HFFc6 (cell line): ENCODE results near the gene LZIC. TPM values are rescaled to one million over a fixed set of nuclear protein-coding genes. Genes with fewer than 3 reads are reported as not detected.

ENCODE experiments used
- DNase-seq: peaks from one replicate; pipeline ENCODE4 v3.0.0-alpha.2; 2018
- H3K27ac Mint-ChIP-seq: 2 replicates; pipeline ENCODE4 v1.8.0; 2020; ENCODE audit warnings: mild to moderate bottlenecking, mixed read lengths
- H3K27me3 Mint-ChIP-seq: 2 replicates; pipeline ENCODE4 v1.8.0; 2021; ENCODE audit warnings: mild to moderate bottlenecking, moderate library complexity, mixed read lengths; ENCODE audit not compliant: insufficient read depth
- H3K36me3 Mint-ChIP-seq: 2 replicates; pipeline ENCODE4 v1.8.0; 2021; ENCODE audit warnings: low read depth, mixed read lengths
- H3K4me1 Mint-ChIP-seq: 2 replicates; pipeline ENCODE4 v1.8.0; 2020; ENCODE audit warnings: low read depth, mixed read lengths
- H3K4me3 Mint-ChIP-seq: 2 replicates; pipeline ENCODE4 v1.8.0; 2020; ENCODE audit warnings: mild to moderate bottlenecking, moderate library complexity, mixed read lengths
- H3K9me3 Mint-ChIP-seq: 2 replicates; pipeline ENCODE4 v1.8.0; 2020; ENCODE audit warnings: mild to moderate bottlenecking, mixed read lengths
- CTCF ChIP-seq: fragments of 200-600 bp; sonication (generic); IDR thresholded peaks from 2 replicates; pipeline ENCODE4 v1.5.0; 2021; ENCODE audit warnings: antibody characterized with exemption, mild to moderate bottlenecking
- total RNA-seq, 6 experiments: library from RNA; stranded (reverse); fragmentation: NEBNext Ultra II Directional; extraction: Animal tissue kit (Norgen Biotek cat#: 25700); gene quantifications; 2 replicates in 1 of 6; 3 replicates in 5 of 6; pipeline ENCODE4 v1.2.3, GENCODE V29; 2021

LZIC gene
- total RNA-seq, 6 experiments from 2014 or later = 28.0 to 34.8 (median 30.9) TPM

- Mint-ChIP-seq H3K27me3 (peaks cover 3% of the 10 kb centered on the region; the same call in 1 of the 2 replicates), H3K4me3 (peak overlapping the region; percentile 23), H3K4me1 (peaks cover 52% of the 10 kb centered on the region), H3K36me3 (peaks cover 12% of the 10 kb centered on the region), H3K9me3 (no peaks in the 10 kb centered on the region), H3K27ac (peak overlapping the region; percentile 71)
- DNase-seq = peak; percentile 18
- no peak for TF ChIP-seq CTCF
These were observed 38.2 kb downstream of the LZIC start for GRCh38 chr1:9905010-9905409.

- Mint-ChIP-seq H3K4me3 (no peak overlapping the region), H3K27me3 (peaks cover 3% of the 10 kb centered on the region; the same call in 1 of the 2 replicates), H3K27ac (peak overlapping the region; percentile 71), H3K4me1 (peaks cover 52% of the 10 kb centered on the region), H3K9me3 (no peaks in the 10 kb centered on the region), H3K36me3 (peaks cover 11% of the 10 kb centered on the region)
- TF ChIP-seq CTCF = no peak
- peak; percentile 28 for DNase-seq
These were observed 38.6 kb downstream of the LZIC start for GRCh38 chr1:9904596-9904995.

GRCh38 chr1:9903801-9904527 is 39.2 kb downstream of the LZIC start:
- H3K27ac Mint-ChIP-seq = peak overlapping the region; percentile 71; the same call in 1 of the 2 replicates
- H3K27me3 Mint-ChIP-seq = peaks cover 3% of the 10 kb centered on the region; the same call in 1 of the 2 replicates
- peaks cover 48% of the 10 kb centered on the region for H3K4me1 Mint-ChIP-seq
- DNase-seq = no peak
- TF ChIP-seq CTCF = no peak
- H3K4me3 Mint-ChIP-seq = no peak overlapping the region
- H3K9me3 Mint-ChIP-seq = no peaks in the 10 kb centered on the region
- peaks cover 6% of the 10 kb centered on the region for H3K36me3 Mint-ChIP-seq

GRCh38 chr1:9902060-9902452 is 41.1 kb downstream of the LZIC start:
- no peak for TF ChIP-seq CTCF
- H3K4me3 Mint-ChIP-seq = no peak overlapping the region
- H3K4me1 Mint-ChIP-seq = peaks cover 46% of the 10 kb centered on the region
- H3K27ac Mint-ChIP-seq = no peak overlapping the region
- no peak for DNase-seq
- no peaks in the 10 kb centered on the region for H3K9me3 Mint-ChIP-seq
- no peaks in the 10 kb centered on the region for H3K36me3 Mint-ChIP-seq
- H3K27me3 Mint-ChIP-seq = peaks cover 3% of the 10 kb centered on the region; the same call in 1 of the 2 replicates

GRCh38 chr1:9901148-9902059 is 41.8 kb downstream of the LZIC start:
- TF ChIP-seq CTCF = no peak
- H3K9me3 Mint-ChIP-seq = no peaks in the 10 kb centered on the region
- peaks cover 46% of the 10 kb centered on the region for H3K4me1 Mint-ChIP-seq
- H3K27ac Mint-ChIP-seq = no peak overlapping the region
- no peak overlapping the region for H3K4me3 Mint-ChIP-seq
- no peak for DNase-seq
- H3K27me3 Mint-ChIP-seq = peaks cover 3% of the 10 kb centered on the region; the same call in 1 of the 2 replicates
- no peaks in the 10 kb centered on the region for H3K36me3 Mint-ChIP-seq
